ENCODE data around the gene CACNA2D1. TPM values are rescaled to one million over a fixed set of nuclear protein-coding genes. Genes with fewer than 3 reads are reported as not detected.
"Not testable (repeated sequence)": the region's sequence is repeated elsewhere in the genome, so short reads cannot be mapped to it uniquely, and the experiment has no call there.

CACNA2D1 gene
- total RNA-seq, 1 donor from 2014 or later: 116 TPM

DNA sequence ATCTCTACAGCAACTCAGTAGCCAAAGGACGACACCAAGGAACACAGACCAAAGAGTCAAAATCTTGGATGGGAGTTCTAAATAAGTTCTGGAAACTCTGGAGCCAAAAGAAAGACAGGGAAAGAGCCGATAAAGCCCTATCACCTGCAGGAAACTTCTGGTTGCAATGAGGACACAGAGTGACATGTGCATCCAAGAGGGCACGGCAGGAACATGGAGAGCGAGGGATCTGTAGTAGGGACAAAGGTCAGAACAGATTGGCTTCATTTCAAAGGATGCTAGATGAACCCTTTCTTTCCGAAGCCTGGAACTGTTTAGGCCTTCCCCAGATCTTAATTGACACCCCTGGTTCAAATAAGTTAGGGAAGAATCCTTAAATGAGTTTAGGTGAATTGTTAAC lies 39.5 kb downstream of the CACNA2D1 start:
- Histone ChIP-seq H3K9ac (ENCODE audit: low read depth in 1 of 3, low read length in 3 of 3) (peak overlapping the region in 2 of 3 donors; percentile 46 to 59), H3K27me3 (ENCODE audit: control insufficient read depth in 3 of 3, insufficient read depth in 3 of 3, low read length in 3 of 3) (no peaks in the 10 kb centered on the region), H3K4me1 (ENCODE audit: control insufficient read depth in 3 of 3, insufficient read depth in 3 of 3, low read length in 3 of 3) (peaks cover 8 to 10% (median 9%) of the 10 kb centered on the region in 3 donors), H3K36me3 (ENCODE audit: control insufficient read depth in 3 of 3, insufficient read depth in 3 of 3, low read length in 3 of 3) (no peaks in the 10 kb centered on the region), H3K9me3 (ENCODE audit: control insufficient read depth in 3 of 3, low read length in 3 of 3) (no peaks in the 10 kb centered on the region), H3K4me3 (ENCODE audit: low read length in 3 of 3) (peak overlapping the region in 1 of 3 donors; percentile 8), H3K27ac (ENCODE audit: low read depth, low read length) (peak overlapping the region; percentile 77)

DNA sequence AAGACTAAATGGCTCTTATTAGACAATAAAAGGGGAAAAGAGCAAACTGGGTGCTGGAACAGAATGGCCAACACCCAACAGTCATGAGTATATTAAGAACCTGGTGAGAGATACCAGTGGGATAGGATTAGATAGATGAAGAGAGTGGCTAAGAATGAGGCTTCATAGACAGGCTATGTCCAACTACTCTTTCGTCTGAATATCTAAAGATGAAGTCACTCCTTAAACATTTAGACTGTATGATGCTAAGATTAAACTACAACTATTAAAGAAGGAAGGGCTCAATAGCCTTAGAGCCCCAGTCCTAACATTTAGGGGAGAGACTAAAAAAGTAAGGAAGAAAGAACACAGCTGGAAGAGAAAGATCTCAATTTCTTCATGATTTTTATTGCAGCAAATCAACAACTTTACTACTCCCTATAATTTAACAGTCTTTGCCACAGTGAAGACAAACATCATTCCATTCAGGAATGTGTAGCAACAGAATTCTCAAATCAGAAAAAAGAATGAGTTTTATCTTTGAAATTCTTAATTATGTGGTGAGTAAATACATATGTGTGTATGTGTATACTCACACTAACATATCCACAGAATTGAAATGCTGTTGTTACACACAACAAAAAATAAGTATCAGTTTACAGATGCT lies 45.6 kb downstream of the CACNA2D1 start:
- Histone ChIP-seq H3K4me1 (ENCODE audit: control insufficient read depth in 3 of 3, insufficient read depth in 3 of 3, low read length in 3 of 3) (peaks cover 0 to 10% (median 0%) of the 10 kb centered on the region in 3 donors), H3K27me3 (ENCODE audit: control insufficient read depth in 3 of 3, insufficient read depth in 3 of 3, low read length in 3 of 3) (no peaks in the 10 kb centered on the region), H3K4me3 (ENCODE audit: low read length in 3 of 3) (no peak overlapping the region), H3K36me3 (ENCODE audit: control insufficient read depth in 3 of 3, insufficient read depth in 3 of 3, low read length in 3 of 3) (no peaks in the 10 kb centered on the region), H3K27ac (ENCODE audit: low read depth, low read length) (no peak overlapping the region), H3K9ac (ENCODE audit: low read depth in 1 of 3, low read length in 3 of 3) (no peak overlapping the region), H3K9me3 (ENCODE audit: control insufficient read depth in 3 of 3, low read length in 3 of 3) (no peaks in the 10 kb centered on the region)

DNA sequence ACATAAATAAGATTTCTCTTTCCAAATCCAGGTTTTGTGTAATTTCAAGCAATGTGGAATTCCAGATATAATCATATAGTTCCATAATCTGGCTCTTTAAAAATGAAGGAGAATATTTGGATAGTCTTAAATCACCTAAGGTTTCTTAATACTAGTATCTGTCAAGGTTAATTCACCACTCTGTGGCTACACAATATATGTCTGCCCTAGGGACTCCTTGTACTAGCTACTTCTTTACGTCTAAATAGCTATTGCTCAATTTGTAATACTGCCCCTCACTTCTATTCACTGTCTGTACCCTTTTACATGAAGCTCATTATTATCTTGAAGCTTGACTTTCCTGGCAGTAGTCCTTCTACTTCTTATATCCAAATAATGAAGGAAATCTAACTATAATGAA lies 47.2 kb downstream of the CACNA2D1 start:
- Histone ChIP-seq H3K9me3 (ENCODE audit: control insufficient read depth in 3 of 3, low read length in 3 of 3) (no peaks in the 10 kb centered on the region), H3K27ac (ENCODE audit: low read depth, low read length) (no peak overlapping the region), H3K27me3 (ENCODE audit: control insufficient read depth in 3 of 3, insufficient read depth in 3 of 3, low read length in 3 of 3) (no peaks in the 10 kb centered on the region), H3K4me1 (ENCODE audit: control insufficient read depth in 3 of 3, insufficient read depth in 3 of 3, low read length in 3 of 3) (peaks cover 2 to 10% (median 9%) of the 10 kb centered on the region in 3 donors), H3K4me3 (ENCODE audit: low read length in 3 of 3) (no peak overlapping the region), H3K9ac (ENCODE audit: low read depth in 1 of 3, low read length in 3 of 3) (no peak overlapping the region), H3K36me3 (ENCODE audit: control insufficient read depth in 3 of 3, insufficient read depth in 3 of 3, low read length in 3 of 3) (peaks cover 0 to 3% (median 0%) of the 10 kb centered on the region in 3 donors)

DNA sequence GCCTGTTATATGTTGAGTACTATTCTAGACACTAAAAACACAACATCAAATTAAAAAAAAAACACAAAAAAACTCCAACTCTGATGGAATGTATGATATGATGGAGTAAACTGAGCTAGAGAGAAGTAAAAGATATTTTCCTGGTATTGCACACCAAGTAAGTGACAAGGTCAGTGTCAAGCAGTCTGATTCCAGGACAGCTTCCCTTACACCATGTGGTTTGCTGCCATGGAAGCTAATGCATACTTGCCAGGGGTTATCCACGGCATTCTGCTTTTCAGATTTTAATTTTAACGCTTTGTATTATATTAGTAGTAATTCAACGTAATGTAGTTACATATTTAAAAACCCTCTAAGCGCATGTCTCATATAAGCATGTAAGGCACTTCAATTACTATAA lies 48.4 kb downstream of the CACNA2D1 start:
- Histone ChIP-seq H3K9ac (ENCODE audit: low read depth in 1 of 3, low read length in 3 of 3) (no peak overlapping the region), H3K4me3 (ENCODE audit: low read length in 3 of 3) (no peak overlapping the region), H3K27me3 (ENCODE audit: control insufficient read depth in 3 of 3, insufficient read depth in 3 of 3, low read length in 3 of 3) (no peaks in the 10 kb centered on the region), H3K9me3 (ENCODE audit: control insufficient read depth in 3 of 3, low read length in 3 of 3) (no peaks in the 10 kb centered on the region), H3K27ac (ENCODE audit: low read depth, low read length) (no peak overlapping the region), H3K36me3 (ENCODE audit: control insufficient read depth in 3 of 3, insufficient read depth in 3 of 3, low read length in 3 of 3) (peaks cover 0 to 3% (median 0%) of the 10 kb centered on the region in 3 donors), H3K4me1 (ENCODE audit: control insufficient read depth in 3 of 3, insufficient read depth in 3 of 3, low read length in 3 of 3) (peaks cover 2 to 13% (median 13%) of the 10 kb centered on the region in 3 donors)

DNA sequence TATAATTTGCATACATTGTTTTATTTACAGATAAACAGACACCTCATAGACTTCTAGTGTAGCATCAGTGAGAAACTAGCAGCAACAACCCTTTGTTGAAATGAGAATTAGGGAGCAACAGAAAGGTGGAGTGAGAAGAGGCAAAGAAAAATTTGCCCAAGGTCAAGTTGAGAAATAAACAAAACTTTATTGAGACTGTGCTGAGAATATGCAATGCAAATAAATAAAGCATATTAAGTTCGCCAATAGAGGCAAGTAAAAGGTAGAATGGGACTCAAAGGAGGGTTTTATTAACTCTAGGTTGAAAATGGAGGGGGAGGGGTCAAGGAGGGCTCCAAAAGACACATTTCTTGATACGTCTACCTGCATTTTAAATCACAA lies 49.7 kb downstream of the CACNA2D1 start:
- no peak overlapping the region for H3K4me3 ChIP-seq (ENCODE audit: low read length in 3 of 3)
- no peak overlapping the region for H3K27ac ChIP-seq (ENCODE audit: low read depth, low read length)
- no peak overlapping the region for H3K9ac ChIP-seq (ENCODE audit: low read depth in 1 of 3, low read length in 3 of 3)
- peaks cover 0 to 3% (median 0%) of the 10 kb centered on the region in 3 donors for H3K36me3 ChIP-seq (ENCODE audit: control insufficient read depth in 3 of 3, insufficient read depth in 3 of 3, low read length in 3 of 3)
- no peaks in the 10 kb centered on the region for H3K9me3 ChIP-seq (ENCODE audit: control insufficient read depth in 3 of 3, low read length in 3 of 3)
- no peaks in the 10 kb centered on the region for H3K27me3 ChIP-seq (ENCODE audit: control insufficient read depth in 3 of 3, insufficient read depth in 3 of 3, low read length in 3 of 3)
- peaks cover 2 to 17% (median 13%) of the 10 kb centered on the region in 3 donors for H3K4me1 ChIP-seq (ENCODE audit: control insufficient read depth in 3 of 3, insufficient read depth in 3 of 3, low read length in 3 of 3)

DNA sequence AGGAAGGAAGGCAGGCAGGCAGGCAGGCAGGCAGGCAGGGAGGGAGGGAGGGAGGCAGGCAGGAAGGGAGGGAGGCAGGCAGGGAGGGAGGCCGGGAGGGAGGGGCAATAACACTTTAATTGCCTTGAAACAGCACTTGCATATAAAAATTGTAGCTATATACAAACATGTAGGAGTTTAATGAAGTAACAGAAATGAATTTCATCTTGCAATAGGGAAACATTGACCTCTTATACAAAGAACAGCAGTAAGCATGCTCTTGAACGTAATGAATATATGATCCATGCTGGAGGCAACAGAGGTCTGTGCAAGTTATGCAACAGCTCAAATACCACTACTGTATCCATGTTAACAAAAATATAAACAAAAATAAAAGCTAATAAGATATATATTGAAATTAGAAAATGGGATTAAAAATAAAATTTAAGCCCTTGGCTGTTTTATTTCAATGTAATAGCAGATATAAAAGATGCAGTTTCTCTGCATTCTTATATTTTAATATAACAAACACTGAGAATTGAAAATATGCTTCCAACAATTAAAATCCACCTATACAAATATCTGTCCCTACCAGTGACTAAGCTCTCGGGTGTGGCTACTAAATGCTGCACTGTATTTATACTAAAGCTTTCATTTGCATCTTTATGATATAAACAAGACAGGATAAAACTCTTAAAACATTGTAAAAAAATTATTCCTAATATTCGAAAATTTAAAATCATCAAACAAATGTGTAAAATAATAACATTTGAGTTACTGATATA lies 50.3 kb downstream of the CACNA2D1 start:
- H3K27ac ChIP-seq (ENCODE audit: low read depth, low read length): no peak overlapping the region
- no peak overlapping the region for H3K4me3 ChIP-seq (ENCODE audit: low read length in 3 of 3)
- no peak overlapping the region for H3K9ac ChIP-seq (ENCODE audit: low read depth in 1 of 3, low read length in 3 of 3)
- H3K27me3 ChIP-seq (ENCODE audit: control insufficient read depth in 3 of 3, insufficient read depth in 3 of 3, low read length in 3 of 3): no peaks in the 10 kb centered on the region
- H3K36me3 ChIP-seq (ENCODE audit: control insufficient read depth in 3 of 3, insufficient read depth in 3 of 3, low read length in 3 of 3): peaks cover 0 to 3% (median 0%) of the 10 kb centered on the region in 3 donors
- H3K9me3 ChIP-seq (ENCODE audit: control insufficient read depth in 3 of 3, low read length in 3 of 3): no peaks in the 10 kb centered on the region
- peaks cover 2 to 20% (median 13%) of the 10 kb centered on the region in 3 donors for H3K4me1 ChIP-seq (ENCODE audit: control insufficient read depth in 3 of 3, insufficient read depth in 3 of 3, low read length in 3 of 3)

DNA sequence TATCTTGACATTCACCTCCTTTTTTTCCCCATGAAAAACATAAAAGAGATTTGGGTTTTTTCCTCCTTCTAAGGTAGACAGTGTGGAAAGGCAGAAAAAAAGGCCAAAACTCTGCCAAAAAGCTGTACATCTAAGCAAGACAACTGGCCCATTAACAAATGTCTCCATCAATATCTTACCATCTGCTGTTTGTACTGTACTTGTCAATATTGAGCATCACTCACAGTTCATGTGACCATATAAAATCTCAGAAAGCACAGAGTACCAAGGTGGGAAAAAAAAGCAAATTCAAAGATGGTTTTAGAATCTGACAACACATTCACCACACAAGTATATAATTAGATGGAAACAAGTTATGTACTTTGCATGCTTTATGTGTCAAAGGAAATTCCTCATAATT lies 52.6 kb downstream of the CACNA2D1 start:
- peaks cover 5 to 19% (median 13%) of the 10 kb centered on the region in 3 donors for H3K4me1 ChIP-seq (ENCODE audit: control insufficient read depth in 3 of 3, insufficient read depth in 3 of 3, low read length in 3 of 3)
- H3K27me3 ChIP-seq (ENCODE audit: control insufficient read depth in 3 of 3, insufficient read depth in 3 of 3, low read length in 3 of 3): no peaks in the 10 kb centered on the region
- H3K9me3 ChIP-seq (ENCODE audit: control insufficient read depth in 3 of 3, low read length in 3 of 3): no peaks in the 10 kb centered on the region
- no peak overlapping the region for H3K27ac ChIP-seq (ENCODE audit: low read depth, low read length)
- H3K4me3 ChIP-seq (ENCODE audit: low read length in 3 of 3): no peak overlapping the region
- peaks cover 0 to 3% (median 0%) of the 10 kb centered on the region in 3 donors for H3K36me3 ChIP-seq (ENCODE audit: control insufficient read depth in 3 of 3, insufficient read depth in 3 of 3, low read length in 3 of 3)
- no peak overlapping the region for H3K9ac ChIP-seq (ENCODE audit: low read depth in 1 of 3, low read length in 3 of 3)

DNA sequence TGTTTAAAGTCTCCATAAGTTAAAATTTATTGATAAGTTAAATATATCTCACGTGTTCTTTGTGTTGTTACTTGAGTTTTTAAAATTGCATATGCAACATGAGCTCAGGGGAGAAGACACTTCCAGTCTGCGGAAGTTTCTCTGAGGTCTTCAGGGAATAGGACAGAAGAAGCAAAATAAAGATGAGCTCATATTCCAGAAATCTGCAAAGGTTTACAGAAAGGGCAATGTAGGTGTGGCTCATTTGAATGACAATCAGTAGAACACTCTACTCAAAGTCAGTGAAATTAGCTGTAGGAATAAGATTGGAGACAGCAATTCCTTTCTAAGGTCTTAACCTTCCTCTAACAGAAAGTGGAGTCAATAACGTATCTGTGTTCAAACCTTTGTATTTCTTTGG lies 53.7 kb downstream of the CACNA2D1 start:
- H3K9ac ChIP-seq (ENCODE audit: low read depth in 1 of 3, low read length in 3 of 3): no peak overlapping the region
- peaks cover 0 to 3% (median 0%) of the 10 kb centered on the region in 3 donors for H3K36me3 ChIP-seq (ENCODE audit: control insufficient read depth in 3 of 3, insufficient read depth in 3 of 3, low read length in 3 of 3)
- no peaks in the 10 kb centered on the region for H3K27me3 ChIP-seq (ENCODE audit: control insufficient read depth in 3 of 3, insufficient read depth in 3 of 3, low read length in 3 of 3)
- no peak overlapping the region for H3K4me3 ChIP-seq (ENCODE audit: low read length in 3 of 3)
- H3K9me3 ChIP-seq (ENCODE audit: control insufficient read depth in 3 of 3, low read length in 3 of 3): no peaks in the 10 kb centered on the region
- no peak overlapping the region for H3K27ac ChIP-seq (ENCODE audit: low read depth, low read length)
- peaks cover 6 to 13% (median 13%) of the 10 kb centered on the region in 3 donors for H3K4me1 ChIP-seq (ENCODE audit: control insufficient read depth in 3 of 3, insufficient read depth in 3 of 3, low read length in 3 of 3)

DNA sequence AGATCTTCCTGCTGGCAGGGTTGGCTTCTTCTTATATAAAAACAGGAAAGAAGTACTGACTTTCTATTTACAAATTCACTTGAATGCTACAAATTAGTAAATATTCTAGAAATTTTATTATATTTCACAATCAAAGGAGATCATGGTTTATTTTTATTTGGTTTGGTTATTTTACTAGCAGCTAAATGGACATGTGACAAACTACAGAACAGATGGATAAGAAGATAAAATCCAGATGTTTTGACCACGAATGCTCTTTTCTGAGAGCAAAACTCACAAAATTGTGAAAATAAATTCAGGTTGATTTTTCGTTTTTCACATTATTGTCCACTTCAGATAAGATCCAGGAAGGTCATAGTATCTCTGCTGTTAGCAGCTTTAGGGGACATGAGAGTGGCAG lies 55.4 kb downstream of the CACNA2D1 start:
- Histone ChIP-seq H3K9me3 (ENCODE audit: control insufficient read depth in 3 of 3, low read length in 3 of 3) (no peaks in the 10 kb centered on the region), H3K4me1 (ENCODE audit: control insufficient read depth in 3 of 3, insufficient read depth in 3 of 3, low read length in 3 of 3) (peaks cover 7 to 16% (median 11%) of the 10 kb centered on the region in 3 donors), H3K9ac (ENCODE audit: low read depth in 1 of 3, low read length in 3 of 3) (no peak overlapping the region), H3K27me3 (ENCODE audit: control insufficient read depth in 3 of 3, insufficient read depth in 3 of 3, low read length in 3 of 3) (no peaks in the 10 kb centered on the region), H3K36me3 (ENCODE audit: control insufficient read depth in 3 of 3, insufficient read depth in 3 of 3, low read length in 3 of 3) (peaks cover 0 to 3% (median 0%) of the 10 kb centered on the region in 3 donors), H3K27ac (ENCODE audit: low read depth, low read length) (no peak overlapping the region), H3K4me3 (ENCODE audit: low read length in 3 of 3) (no peak overlapping the region)

DNA sequence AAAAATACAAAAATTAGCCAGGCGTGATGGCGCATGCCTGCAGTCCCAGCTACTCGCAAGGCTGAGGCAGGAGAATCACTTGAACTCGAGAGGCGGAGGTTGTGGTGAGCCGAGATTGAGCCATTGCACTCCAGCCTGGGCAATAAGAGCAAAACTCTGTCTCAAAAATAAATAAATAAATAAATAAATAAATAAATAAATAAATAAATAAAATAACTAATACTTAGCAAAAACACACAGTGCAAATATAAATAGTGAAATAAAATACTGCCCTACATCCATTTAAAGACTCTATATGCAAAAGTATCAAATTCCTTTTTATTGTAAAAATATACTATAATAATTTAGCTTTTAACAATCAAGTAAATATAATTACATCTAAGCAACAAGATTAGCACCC lies 57.0 kb downstream of the CACNA2D1 start:
- peaks cover 5 to 11% (median 7%) of the 10 kb centered on the region in 3 donors for H3K4me1 ChIP-seq (ENCODE audit: control insufficient read depth in 3 of 3, insufficient read depth in 3 of 3, low read length in 3 of 3)
- not testable (repeated sequence) for H3K36me3 ChIP-seq (ENCODE audit: control insufficient read depth in 3 of 3, insufficient read depth in 3 of 3, low read length in 3 of 3); H3K27me3 ChIP-seq (ENCODE audit: control insufficient read depth in 3 of 3, insufficient read depth in 3 of 3, low read length in 3 of 3); H3K9ac ChIP-seq (ENCODE audit: low read depth in 1 of 3, low read length in 3 of 3); H3K27ac ChIP-seq (ENCODE audit: low read depth, low read length); H3K9me3 ChIP-seq (ENCODE audit: control insufficient read depth in 3 of 3, low read length in 3 of 3); H3K4me3 ChIP-seq (ENCODE audit: low read length in 3 of 3)
